Left ventricle myocardium inferior (tissue), 1 donor: Measurements from ENCODE around the gene CFAP73. TPM values are rescaled to one million over a fixed set of nuclear protein-coding genes. Genes with fewer than 3 reads are reported as not detected.
"Not testable (repeated sequence)": the region's sequence is repeated elsewhere in the genome, so short reads cannot be mapped to it uniquely, and the experiment has no call there.

ENCODE experiments used
- DNase-seq: peaks from one replicate; pipeline ENCODE4 v3.0.0-alpha.2; 2020
- H3K27ac ChIP-seq: fragments of 200-600 bp; replicated peaks from 2 replicates; pipeline ENCODE4 v1.8.0; 2021
- H3K27me3 ChIP-seq: fragments of 200-600 bp; 2 replicates; pipeline ENCODE4 v1.8.0; 2021; ENCODE audit warnings: low read depth
- H3K36me3 ChIP-seq: fragments of 200-600 bp; 2 replicates; pipeline ENCODE4 v1.8.0; 2021
- H3K4me1 ChIP-seq: fragments of 200-600 bp; 2 replicates; pipeline ENCODE4 v1.8.0; 2021
- H3K4me3 ChIP-seq: fragments of 200-600 bp; 2 replicates; pipeline ENCODE4 v1.8.0; 2021; ENCODE audit warnings: mild to moderate bottlenecking, moderate library complexity
- H3K9me3 ChIP-seq: fragments of 200-600 bp; replicated peaks from 2 replicates; pipeline ENCODE4 v1.8.0; 2021
- intact Hi-C: fragments of 100-400 bp; cut with micrococcal nuclease; formaldehyde crosslinking; loops from one replicate; pipeline ENCODE4 v1.11.0; 2022
- total RNA-seq: library from RNA; stranded (reverse); fragmentation: NEBNext Ultra II Directional; extraction: Animal tissue kit (Norgen Biotek cat#: 25700); gene quantifications from one replicate; pipeline ENCODE4 v1.2.1, GENCODE V29; 2021
- TF ChIP-seq, protein P1 (sequence below): fragments of 200-600 bp; IDR thresholded peaks from 2 replicates; pipeline ENCODE4 v1.8.0; 2021; ENCODE audit warnings: antibody characterized with exemption, mild to moderate bottlenecking, borderline replicate concordance
- donor health status: DM: no; HTN: yes; CAD: no; lungs with severe emphysema.

Gene CFAP73
- total RNA-seq, 1 donor from 2014 or later, result not detected

DNA sequence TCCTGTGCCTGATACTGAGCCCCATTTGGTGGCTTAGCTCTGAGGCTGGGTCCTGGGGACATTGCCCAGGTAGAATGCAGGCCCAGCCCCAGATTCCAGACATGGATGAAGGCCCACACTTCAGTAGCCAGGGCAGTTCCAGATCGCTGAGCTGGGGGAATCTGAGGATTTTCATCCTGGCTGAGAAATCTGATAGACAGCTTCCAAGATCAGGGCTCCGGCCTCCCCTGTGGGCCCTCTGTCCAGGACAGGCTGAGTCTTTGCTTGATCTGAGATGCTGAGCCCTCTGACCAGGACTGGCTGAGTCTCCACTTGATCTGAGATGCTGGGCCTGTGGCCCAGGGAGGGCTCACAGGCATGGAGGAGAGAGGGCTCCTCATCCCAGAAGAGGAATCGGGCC lies 10.7 kb upstream of the CFAP73 start:
- no peak overlapping the region for H3K27ac ChIP-seq
- peaks cover 56% of the 10 kb centered on the region for H3K27me3 ChIP-seq
- H3K4me1 ChIP-seq, result peaks cover 13% of the 10 kb centered on the region
- no peak overlapping the region for H3K4me3 ChIP-seq
- no peaks in the 10 kb centered on the region for H3K9me3 ChIP-seq
- H3K36me3 ChIP-seq, result no peaks in the 10 kb centered on the region
- no peak for DNase-seq
- TF ChIP-seq, protein P1, sequence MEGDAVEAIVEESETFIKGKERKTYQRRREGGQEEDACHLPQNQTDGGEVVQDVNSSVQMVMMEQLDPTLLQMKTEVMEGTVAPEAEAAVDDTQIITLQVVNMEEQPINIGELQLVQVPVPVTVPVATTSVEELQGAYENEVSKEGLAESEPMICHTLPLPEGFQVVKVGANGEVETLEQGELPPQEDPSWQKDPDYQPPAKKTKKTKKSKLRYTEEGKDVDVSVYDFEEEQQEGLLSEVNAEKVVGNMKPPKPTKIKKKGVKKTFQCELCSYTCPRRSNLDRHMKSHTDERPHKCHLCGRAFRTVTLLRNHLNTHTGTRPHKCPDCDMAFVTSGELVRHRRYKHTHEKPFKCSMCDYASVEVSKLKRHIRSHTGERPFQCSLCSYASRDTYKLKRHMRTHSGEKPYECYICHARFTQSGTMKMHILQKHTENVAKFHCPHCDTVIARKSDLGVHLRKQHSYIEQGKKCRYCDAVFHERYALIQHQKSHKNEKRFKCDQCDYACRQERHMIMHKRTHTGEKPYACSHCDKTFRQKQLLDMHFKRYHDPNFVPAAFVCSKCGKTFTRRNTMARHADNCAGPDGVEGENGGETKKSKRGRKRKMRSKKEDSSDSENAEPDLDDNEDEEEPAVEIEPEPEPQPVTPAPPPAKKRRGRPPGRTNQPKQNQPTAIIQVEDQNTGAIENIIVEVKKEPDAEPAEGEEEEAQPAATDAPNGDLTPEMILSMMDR, result no peak
- intact Hi-C loops, result no loop called here

DNA sequence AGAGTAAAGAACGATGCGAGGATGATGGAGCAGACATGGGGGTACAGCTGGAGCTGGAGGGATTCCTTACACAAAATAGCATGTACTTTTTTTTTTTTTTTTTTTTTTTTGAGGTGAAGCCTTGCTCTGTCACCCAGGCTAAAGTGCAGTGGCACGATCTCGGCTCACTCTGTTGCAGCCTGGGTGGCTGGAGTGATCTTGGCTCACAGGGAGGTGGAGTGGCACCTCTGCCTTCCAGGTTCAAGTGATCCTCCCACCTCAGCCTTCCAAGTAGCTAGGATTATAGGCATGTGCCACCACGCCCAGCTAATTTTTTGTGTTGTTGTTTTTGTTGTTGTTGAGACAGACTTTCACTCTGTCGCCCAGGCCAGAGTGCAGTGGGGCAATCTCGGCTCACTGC lies 8.8 kb upstream of the CFAP73 start:
- intact Hi-C loops, result no loop called here
- no peak for DNase-seq
- Histone ChIP-seq H3K4me3 (no peak overlapping the region), H3K27me3 (peaks cover 52% of the 10 kb centered on the region), H3K36me3 (no peaks in the 10 kb centered on the region), H3K9me3 (no peaks in the 10 kb centered on the region), H3K27ac (no peak overlapping the region), H3K4me1 (peaks cover 11% of the 10 kb centered on the region)
- TF ChIP-seq, protein P1, result no peak

DNA sequence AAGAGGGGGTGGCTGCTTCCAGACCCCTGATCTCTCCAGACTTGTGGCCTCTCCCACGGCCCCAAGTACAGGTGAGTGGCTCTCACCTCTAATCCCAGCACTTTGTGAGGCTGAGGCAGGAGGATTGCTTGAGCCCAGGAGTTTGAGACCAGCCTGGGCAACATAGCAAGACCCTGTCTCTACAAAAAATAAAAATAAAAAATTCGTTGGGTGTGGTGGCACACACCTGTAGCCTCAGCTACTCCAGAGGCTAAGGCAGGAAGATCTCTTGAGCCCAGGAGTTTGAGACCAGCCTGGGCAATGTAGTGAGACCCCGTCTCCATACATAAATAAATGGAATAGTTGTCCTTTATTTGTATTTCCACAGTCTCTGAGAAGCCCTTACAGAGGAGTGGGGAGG lies 7.8 kb upstream of the CFAP73 start:
- H3K9me3 ChIP-seq, H3K27ac ChIP-seq, H3K4me3 ChIP-seq, H3K4me1 ChIP-seq, H3K36me3 ChIP-seq, DNase-seq, intact Hi-C loops: not testable (repeated sequence)
- peaks cover 47% of the 10 kb centered on the region for H3K27me3 ChIP-seq

DNA sequence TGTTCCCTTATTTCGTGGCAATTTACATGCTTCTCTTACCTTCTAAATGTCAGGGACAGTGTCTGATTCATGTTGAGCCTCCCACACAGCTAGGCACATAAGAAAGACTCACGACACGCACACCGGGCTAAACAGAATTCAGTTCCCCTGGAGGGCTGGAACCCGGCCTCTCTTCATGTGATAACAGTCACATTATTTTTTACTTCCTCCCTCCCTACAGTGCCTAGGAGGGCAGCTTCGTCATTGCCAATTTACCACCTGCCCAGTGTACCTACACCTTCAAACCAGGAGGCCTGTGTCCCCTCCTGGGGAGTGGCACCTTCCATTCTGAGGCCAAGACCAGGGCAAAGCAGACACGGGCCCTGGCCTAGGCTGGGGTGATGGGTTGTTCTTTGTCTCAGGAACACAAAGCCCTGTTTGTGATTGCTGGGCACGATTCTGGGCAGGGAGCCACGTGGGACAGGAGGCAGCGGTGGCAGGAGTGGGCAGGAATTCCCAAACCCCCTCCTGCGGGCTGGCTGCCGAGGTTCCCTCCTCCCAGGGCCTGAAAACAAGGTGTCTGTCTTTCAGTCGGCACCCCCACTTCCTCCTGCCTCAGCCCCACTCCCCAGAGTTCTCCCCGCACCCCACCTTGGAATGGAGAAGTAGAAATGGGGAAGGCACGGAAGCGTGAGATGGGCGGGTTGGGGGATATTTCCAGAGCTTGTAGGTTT lies 7.2 kb upstream of the CFAP73 start:
- Histone ChIP-seq H3K36me3 (no peaks in the 10 kb centered on the region), H3K4me3 (no peak overlapping the region), H3K4me1 (peaks cover 6% of the 10 kb centered on the region), H3K27ac (peak overlapping the region; percentile 52), H3K27me3 (peaks cover 45% of the 10 kb centered on the region), H3K9me3 (no peaks in the 10 kb centered on the region)
- peak; percentile 44 for DNase-seq
- TF ChIP-seq, protein P1, result no peak
- intact Hi-C loops, result no loop called here

DNA sequence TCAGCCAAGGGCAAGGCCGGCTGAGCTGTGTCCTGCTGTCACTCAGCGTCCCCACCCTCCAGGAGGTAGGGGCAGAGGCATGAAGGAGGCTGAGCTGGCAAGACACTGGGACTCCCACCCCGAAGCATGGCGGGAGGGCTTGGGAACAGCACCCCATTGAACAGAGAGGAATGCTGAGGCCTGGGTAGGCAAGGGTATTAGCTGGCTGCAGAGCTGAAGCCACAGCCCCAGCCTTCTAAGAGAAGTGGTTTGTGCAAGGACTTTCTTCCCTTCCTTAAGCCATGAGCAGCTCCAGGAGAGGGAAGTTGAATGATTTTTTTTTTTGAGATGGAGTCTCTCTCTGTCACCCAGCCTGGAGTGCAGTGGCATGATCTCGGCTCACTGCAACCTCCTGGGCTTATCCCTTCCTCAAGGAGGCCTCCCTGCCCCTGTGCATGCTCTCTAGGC lies 6.6 kb upstream of the CFAP73 start:
- no peaks in the 10 kb centered on the region for H3K36me3 ChIP-seq
- intact Hi-C loops, result no loop called here
- H3K9me3 ChIP-seq, result no peaks in the 10 kb centered on the region
- H3K4me1 ChIP-seq, result peaks cover 6% of the 10 kb centered on the region
- no peak overlapping the region for H3K4me3 ChIP-seq
- DNase-seq, result no peak
- peak overlapping the region; percentile 52 for H3K27ac ChIP-seq
- TF ChIP-seq, protein P1, result no peak
- H3K27me3 ChIP-seq, result peaks cover 39% of the 10 kb centered on the region

DNA sequence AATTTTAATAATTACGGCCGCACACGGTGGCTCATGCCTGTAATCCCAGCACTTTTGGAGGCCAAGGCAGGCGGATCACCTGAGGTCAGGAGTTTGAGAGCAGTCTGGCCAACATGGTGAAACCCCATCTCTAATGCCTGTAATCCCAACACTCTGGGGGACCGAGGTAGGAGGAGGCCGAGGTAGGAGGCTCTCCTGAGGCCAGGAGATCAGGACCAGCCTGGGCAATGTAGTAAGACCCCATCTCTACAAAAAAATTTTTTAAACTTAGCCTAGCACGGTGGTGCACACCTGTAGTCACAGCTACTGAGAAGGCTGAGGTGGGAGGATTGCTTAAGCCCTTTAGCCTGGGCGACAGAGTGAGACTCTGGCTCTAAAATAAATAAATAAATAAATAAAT lies 5.6 kb upstream of the CFAP73 start:
- H3K27ac ChIP-seq, result no peak overlapping the region
- peaks cover 6% of the 10 kb centered on the region for H3K4me1 ChIP-seq
- intact Hi-C loops, result no loop called here
- H3K36me3 ChIP-seq, result no peaks in the 10 kb centered on the region
- no peaks in the 10 kb centered on the region for H3K9me3 ChIP-seq
- DNase-seq, result no peak
- H3K27me3 ChIP-seq, result peaks cover 36% of the 10 kb centered on the region
- H3K4me3 ChIP-seq, result no peak overlapping the region
- TF ChIP-seq, protein P1, result no peak
